GM21737 (cell line): Measurements from ENCODE around the gene ARFGEF2.
"Not testable (repeated sequence)": the region's sequence is repeated elsewhere in the genome, so short reads cannot be mapped to it uniquely, and the experiment has no call there.

ENCODE experiments used
- ATAC-seq: cut with Tn5 transposase; IDR thresholded peaks from one replicate; pipeline ENCODE4 v1.9.1; 2021; ENCODE audit warnings: mild to moderate bottlenecking, moderate library complexity; ENCODE audit not compliant: unreplicated experiment

Gene ARFGEF2

DNA sequence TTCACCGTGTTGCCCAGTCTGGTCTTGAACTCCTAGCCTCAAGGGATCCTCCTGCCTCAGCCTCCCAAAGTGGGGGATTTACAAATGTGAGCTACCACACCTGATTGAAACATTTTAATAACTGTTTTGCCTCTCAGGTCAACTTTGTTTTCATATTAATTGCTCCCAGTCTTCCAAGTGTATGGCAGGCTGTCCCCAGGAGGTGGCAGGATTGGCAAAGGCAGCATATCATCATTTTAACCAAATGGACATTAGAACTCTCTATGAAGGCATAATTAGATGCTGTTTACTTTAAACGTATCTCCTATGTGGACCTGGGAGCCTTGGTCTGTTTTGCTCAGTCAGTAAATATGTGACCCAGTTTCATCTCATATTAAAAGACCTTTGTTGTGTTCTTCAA is 65.4 kb downstream of the ARFGEF2 start:
- no peak for ATAC-seq

DNA sequence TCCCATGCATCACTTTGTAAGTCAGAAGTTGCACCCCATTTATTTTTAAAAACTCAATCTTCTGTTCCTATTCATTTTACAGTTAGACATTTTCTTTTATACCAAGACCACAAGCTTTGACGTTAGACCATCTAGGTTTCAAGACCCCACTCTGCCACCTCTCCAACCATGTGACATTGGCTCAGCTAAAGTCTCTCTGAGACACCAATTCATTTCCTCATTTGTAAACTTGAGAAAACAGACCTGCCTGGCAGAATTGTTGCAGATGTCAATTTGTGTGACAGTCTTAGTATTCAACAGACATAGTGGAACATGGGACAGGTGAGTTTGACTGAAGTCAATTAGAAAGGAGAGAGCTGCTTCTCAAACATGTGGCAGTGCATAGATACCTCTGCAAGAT is 69.0 kb downstream of the ARFGEF2 start:
- no peak for ATAC-seq

DNA sequence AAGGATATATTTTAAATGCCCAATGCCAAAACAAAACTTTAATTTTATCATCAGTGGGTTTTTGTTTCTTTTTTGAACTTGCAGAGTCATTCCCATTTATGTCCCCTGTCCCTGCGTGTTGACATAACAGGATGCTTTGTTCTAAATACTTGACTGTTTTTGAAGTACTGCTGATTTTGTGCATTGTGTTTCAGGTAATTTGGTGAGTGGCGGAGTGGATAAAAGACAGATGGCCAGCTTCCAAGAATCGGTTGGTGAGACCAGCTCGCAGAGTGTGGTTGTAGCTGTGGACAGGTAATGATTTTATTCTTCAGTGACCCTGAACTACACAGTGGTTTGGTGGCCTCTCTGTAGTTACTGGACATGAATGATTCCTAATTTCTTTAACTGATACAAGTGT is 74.1 kb downstream of the ARFGEF2 start:
- ATAC-seq, result no peak

DNA sequence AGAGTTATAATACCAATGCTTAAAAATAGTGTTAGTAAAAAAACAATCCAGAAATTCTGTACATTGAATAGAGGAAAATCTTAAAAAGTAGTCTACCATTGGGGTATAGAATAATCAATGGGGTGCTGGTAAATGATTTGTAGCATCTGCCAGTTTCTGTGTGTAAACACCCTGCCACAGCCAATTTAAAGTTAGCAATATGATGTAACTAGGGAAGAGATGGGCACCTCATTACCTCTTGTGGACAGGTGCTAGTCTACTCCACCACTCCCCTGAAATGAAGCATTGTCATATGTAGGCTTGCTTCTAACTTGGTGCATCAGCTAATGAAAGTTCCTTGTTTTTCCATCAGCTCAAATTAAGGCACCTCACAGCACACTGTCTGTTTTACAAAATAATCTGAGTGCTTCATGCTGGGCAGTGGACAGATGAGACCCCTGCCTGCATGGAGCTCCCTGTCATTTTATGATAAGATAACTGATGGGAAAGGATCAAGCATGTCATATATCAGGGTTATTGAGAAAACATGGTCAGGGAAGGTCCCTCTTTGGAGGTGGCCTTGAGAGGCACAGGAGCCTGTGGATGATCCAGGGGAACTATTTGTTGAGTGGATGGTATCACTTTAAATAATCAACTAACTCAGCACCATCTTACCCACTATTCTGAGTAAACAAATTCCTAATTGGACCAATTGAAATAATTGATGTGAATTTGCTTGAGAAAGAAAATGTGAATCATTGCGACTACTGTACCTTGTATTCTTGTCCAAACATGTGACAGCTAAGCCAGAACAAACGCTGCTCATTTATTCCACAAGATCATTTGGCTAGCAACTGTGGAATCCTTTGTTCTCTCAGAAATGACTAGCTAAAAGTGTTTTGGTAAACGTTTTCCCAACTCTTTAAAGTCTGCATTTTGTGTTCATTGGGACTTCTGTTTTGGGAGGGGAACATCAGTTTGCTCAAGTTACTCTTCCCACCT is 78.7 kb downstream of the ARFGEF2 start:
- ATAC-seq, result no peak

DNA sequence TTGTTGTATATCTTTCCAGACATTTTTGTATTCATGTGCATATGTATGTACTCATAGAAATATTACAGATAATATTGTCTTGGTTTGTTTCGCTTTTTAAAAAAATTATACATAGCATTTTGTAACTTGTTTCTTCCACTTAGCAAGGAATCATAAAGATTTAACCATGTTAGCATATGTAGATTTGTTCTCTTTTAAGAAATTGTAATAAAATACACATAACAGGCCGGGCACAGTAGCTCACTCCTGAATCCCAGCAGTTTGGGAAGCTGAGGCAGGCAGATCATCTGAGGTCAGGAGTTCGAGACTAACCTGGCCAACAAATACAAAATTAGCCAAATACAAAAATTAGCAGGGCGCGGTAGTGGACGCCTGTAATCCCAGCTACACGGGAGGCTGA is 80.2 kb downstream of the ARFGEF2 start:
- no peak for ATAC-seq

DNA sequence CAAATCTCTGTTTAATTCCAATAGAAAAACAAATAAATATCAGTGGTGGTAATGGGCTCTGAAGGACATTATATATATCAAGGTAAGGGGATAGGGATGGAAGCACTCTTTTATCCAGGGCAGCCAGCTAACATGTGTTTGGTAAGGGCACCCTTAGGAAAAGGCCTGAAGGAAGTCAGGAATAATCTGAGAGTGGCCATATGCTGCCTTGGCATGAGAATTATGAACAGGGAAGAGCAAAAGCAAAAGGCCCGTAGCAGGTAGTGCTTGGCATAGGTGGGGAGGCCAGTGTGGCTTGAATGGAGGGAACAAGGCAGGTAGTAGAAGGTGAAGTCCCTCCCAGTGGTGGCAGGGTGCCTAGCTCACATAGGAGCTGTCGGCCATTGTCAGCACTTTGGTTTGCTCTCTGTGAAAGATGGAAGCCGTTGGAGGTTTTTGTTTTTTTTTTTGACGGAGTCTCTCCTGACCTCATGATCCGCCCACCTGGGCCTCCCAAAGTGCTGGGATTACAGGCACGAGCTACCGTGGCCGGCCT is 85.0 kb downstream of the ARFGEF2 start:
- ATAC-seq, result no peak

DNA sequence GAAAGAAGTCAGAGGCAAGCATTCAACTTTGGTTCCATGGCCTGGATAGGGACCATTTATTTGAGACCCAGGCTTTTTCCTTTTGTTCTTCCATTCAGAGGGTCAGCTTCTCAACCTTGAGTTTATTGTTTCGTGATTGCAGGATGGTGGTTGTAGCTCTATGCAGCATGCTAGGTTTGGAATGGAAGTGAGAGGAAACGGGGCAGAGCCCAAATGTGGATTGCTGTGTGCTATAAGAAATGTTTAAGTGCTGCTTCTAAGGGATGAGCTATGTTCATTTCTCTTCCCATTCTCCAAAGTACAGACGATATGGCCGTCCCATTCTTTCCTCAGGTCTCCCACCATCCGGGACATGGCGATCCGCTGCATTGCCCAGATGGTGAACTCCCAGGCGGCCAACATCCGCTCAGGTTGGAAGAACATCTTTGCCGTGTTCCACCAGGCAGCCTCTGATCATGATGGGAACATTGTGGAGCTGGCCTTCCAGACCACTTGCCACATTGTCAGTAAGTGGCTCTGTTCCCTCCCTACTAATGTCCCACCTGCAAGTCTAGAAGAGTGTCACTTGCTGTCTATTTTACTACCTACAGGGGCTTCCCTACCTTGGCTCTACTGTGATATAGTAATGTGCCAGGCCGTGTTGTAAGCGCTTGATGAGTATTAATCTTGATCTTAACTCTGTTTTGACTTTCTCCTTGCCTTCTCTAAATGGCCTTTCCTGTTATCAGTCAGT is 88.6 kb downstream of the ARFGEF2 start:
- ATAC-seq, result no peak

DNA sequence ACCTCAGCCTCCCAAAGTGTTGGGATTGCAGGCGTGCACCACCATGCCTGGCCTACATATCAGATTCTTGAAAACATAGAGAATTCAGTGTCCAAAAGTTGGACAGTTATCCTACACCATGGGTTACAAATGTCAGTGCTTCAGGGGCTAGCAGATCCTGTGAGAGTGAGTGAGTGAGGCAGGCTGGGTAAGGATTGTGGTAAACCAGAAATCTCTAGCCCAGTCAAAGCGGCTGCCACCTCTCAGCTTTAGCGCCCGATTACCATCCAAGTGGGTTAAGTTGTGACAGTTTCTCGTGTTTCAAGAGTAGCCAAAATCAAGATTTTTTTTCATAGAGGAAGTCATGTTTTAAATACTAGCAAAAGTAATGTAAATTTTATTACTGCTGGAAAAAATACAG is 102.7 kb downstream of the ARFGEF2 start:
- ATAC-seq, result no peak

DNA sequence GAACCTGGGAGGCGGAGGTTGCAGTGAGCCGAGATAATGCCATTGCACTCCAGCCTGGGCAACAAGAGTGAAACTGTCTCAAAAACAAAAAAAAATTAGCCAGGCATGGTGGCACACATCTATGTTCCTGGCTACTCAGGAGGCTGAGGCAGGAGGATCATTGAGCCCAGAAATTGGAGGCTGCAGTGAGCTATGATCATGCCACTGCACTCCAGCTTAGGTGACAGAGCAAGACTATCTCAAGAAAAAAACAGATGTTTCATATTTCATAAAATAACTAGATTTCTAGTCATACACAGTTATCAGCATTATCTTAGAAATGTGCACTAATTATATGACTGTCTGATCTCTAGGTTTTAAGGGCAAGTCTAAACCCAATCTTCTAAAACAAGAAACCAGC is 106.7 kb downstream of the ARFGEF2 start:
- ATAC-seq, result not testable (repeated sequence)

DNA sequence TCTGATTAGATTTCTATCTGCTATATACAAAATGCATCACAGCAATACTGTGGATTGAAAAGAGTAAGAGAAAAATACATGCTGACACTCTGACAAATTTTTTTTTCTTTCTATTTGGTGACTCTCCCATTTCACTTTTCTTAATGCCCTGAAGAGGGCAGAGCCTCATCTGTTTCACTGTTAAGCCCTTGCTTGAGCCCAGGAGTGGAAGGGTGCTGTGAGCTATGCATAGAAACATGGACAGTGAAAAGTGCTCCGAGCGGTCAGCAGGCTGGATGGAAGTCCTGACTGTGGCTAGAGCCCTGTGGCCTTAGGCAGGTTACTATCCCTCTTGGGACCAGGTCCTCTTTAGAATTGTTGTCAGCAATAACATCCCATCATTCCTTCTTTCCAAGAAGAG is 107.2 kb downstream of the ARFGEF2 start:
- no peak for ATAC-seq

DNA sequence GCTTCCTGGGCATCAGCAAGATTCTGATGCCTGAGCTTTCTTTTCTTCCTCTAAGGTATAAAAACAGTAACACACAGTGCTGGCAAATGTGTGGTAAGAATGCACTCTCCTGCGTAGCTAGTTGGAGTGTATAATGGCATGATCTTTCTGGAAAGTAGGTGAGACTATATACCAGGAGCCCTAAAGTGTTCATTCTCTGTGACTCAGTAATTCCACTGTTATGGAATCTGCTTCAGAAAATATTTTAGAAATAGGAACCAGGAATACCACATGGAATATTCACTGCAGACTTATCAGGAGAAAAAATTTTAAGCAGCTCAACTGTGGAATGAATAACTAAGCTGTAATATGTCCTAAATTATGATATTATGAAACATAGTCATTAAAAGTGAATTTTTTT is 107.7 kb downstream of the ARFGEF2 start:
- no peak for ATAC-seq

DNA sequence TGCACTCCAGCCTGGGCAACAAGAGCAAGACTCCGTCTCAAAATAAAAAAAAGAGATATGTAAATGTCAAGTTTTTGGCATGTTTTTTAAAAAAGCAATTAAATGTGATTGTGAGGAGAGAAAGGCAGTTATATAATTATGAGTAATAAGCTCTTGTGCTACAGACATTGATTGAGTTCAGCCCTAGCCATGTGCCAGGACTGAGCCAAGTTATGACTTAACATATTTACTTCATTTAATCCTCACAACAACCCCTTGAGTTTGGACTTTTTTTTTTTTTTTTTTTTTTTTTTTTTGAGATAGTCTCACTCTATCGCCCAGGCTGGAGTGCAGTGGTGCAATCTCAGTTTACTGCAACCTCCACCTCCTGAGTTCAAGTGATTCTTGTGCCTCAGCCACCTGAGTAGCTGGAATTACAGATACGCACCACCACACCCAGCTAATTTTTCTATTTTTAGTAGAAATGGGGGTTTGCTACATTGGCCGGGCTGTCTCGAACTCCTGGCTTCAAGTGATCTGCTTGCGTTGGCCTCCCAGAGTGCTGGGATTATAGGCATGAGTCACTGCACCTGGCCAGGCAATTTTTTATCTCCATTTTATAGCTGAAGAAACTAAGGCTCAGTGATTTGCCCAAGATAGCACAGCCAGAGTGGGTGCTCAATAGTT is 109.6 kb downstream of the ARFGEF2 start:
- ATAC-seq, result no peak

DNA sequence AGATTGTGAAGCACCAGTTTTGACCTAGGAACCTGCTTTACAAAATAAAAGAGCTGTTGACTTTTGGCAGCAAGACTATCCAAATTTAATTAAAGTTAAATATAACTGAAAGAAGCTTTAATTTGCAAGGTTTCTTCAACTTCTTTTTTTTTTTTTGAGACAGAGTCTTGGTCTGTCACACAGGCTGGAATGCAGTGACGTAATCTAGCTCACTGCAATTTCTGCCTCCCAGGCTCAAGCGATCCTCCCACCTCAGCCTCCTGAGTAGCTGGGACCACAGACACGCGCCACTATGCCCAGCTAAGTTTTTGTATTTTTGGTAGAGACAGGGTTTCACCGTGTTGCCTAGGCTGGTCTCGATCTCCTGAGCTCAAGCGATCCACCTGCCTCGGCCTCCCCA is 110.9 kb downstream of the ARFGEF2 start:
- ATAC-seq, result no peak

DNA sequence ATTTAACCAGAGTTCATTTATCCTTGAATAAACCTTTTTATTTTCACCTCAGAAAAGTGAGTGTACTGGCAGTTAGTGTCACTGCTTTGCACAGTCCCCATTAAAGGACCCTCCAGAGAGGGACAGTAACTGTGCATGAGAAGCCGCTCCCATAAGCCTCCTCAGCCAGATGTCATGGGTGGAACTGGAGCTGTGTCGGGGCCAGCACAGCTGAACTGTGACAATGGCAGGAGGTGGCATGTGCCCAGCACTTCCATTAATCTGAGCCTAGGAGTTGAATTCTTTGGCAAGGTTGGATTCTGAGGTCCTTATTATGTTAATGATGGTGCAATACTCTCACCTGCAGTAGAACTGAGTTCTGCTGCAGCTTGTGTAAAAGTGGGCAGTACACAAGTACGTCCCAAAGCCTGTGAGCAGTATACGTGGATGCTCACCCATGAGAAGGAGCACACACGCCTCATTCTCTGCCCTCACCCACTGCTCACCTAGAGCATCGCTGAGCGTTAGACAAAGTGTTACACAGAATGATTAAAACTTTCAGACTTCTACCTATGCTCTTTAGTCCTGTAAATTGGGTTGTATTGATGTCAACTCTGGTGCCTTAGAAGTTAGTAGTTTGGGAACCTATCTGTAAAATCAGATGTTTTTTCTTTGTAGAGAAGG is 112.7 kb downstream of the ARFGEF2 start:
- no peak for ATAC-seq

DNA sequence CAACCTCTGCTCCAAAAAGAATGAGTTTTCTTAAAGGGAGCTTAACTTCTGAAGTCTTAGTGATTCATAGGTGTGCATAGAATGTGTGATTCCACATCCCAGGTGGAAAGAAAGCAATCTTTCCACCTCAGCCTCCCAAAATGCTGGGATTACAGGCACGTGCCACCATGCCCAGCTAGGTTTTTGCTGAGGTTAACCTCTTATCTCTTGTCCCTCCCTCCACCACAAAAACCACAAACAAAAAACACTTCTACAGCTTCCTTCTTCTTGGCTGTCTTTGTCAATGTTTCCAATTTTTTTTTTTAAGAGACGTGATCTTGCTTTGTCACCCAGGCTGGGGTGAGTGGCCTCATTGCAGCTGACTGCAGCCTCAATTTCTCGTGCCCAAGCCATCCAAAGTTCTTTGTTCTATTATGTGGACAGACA is 116.5 kb downstream of the ARFGEF2 start:
- no peak for ATAC-seq

DNA sequence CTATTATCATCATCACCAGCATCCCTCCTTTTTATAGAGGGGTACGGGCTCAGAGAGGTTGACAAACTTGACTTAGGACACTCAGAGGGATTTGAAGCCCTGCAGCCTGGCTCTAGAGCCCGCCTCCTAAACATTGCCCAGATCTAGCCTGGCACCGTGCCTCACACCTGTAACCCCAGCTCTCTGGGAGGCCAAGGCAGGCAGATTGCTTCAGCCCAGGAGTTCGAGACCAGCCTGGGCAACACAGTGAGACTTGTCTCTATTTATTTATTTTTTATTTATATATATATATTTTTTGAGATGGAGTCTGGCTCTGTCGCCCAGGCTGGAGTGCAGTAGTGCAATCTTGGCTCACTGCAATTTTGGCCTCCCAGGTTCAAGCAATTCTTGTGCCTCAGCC is 118.3 kb downstream of the ARFGEF2 start:
- no peak for ATAC-seq

DNA sequence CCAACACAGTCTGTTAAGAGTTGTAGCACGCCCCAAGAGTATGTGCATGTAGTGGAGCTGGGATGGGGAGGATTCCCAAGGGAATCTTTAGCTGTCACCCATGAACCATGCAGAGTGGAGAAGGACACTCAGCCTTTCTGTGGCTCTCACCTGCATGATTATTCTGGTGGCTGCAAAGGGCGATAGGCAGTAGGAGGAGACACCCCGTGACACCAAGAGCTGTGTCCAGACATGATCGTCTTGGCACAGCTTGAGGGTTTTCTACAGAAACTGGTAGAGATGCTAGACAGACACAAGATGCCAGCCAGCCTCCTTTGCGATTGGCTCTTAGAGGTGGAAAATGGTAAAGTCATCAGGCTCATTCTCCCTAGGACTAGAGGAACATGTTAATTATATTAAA is 121.5 kb downstream of the ARFGEF2 start:
- ATAC-seq, result no peak

DNA sequence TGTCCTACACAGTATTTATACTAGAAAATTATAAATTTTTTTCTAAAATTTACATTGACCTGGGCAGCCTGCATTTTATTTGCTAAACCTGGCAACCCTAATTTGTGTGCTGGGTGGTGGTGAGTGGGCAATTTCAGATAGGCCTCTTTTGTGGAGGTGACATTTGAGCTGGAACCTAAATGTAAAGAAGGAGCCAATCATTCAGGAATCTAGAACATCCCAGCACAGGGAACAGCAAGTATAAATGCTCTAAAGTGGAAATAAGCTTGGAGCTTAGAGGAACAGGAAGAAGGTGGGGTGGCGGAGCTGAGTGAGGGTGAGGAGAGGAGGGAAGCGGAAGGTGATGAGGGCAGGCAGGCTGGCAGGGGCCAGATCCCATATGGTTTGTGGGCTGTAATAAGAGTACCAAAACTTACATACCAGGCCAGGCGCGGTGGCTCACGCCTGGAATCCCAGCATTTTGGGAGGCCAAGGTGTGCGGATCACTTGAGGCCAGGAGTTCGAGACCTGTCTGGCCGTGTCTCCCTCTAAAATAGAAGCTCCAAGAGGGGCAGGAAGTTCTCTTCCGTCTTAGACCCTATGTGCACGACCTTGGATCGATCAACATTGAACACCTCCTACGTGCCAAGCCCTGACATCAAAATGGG is 124.1 kb downstream of the ARFGEF2 start:
- no peak for ATAC-seq

DNA sequence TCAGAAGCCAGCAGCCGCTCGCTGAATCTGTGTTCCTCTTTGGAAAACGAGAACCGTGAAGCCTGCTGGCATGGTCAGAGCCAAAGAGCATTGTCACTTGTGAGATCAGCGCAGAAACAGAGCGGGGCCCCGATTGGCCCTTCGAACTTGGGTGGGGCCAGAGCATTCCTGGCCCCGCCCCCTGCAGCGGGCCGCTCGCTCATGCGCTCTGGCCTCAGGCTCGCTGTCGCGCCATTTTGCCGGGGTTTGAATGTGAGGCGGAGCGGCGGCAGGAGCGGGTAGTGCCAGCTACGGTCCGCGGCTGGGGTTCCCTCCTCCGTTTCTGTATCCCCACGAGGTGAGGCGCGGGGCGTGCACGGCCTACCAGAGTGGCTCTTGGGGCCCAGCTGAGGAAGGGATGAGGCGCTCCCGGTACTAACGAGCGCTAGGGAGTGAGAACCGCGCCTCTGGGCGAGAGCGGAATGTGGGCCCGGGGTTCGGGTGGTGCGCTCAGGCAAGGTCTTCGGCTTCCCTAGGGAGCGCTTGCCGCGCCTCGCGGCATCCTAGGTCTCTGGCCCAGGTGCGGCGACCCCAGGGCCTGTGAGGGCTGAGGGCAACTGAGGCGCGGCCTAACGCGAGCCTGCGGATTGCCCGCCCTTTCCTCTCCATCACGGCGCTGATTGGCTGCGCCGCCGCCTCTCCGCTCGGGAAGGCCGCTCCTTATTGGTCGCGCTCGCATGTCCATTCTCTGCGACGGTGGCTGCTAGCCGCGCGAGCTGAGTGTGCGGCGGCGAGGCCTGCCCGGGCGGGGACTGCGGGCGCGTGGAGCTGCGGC is 124.8 kb downstream of the ARFGEF2 start, which contains the start of gene CSE1L:
TSS of gene CSE1L (plus strand) at position 226 of the 814 bp plus-strand sequence. CDS start 12,152 bp downstream, outside the sequence.
- peak; percentile 81 for ATAC-seq
